Bone marrow (tissue), 2 donors: ENCODE results near the gene PRDM16.
"Not testable (repeated sequence)": the region's sequence is repeated elsewhere in the genome, so short reads cannot be mapped to it uniquely, and the experiment has no call there.

Source experiments
- DNase-seq, 2 donors: peaks; one replicate each; lab custom pipeline; 2025; lab: John Stamatoyannopoulos, UW

PRDM16 gene

GRCh38 chr1:3229081-3229725 lies 160.2 kb downstream of the PRDM16 start:
- no peak for DNase-seq

- DNase-seq: no peak
Measured at GRCh38 chr1:3230553-3230952, 161.6 kb downstream of the PRDM16 start.

- DNase-seq: no peak
Measured at GRCh38 chr1:3231245-3231644, 162.2 kb downstream of the PRDM16 start.

DNA sequence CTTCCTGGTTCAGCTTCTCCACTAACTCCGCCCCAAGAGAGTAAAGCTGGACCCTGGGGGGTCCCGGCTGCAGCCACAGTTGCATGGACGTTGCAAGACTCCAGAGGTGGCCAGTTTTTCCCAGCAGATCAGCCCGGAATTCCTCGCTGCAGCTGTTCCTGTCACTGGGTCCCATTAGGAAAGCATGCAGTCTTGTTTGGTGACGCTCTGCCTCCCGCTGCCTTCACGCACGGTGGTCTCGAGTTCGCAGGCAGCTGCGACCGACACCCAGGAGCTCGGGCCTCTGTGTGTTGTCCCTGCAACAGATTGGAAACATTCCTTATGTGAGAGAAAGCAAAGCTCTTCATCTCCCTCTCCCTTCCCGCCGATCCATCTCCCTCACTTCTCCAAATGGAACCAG lies 162.8 kb downstream of the PRDM16 start:
- no peak for DNase-seq

DNA sequence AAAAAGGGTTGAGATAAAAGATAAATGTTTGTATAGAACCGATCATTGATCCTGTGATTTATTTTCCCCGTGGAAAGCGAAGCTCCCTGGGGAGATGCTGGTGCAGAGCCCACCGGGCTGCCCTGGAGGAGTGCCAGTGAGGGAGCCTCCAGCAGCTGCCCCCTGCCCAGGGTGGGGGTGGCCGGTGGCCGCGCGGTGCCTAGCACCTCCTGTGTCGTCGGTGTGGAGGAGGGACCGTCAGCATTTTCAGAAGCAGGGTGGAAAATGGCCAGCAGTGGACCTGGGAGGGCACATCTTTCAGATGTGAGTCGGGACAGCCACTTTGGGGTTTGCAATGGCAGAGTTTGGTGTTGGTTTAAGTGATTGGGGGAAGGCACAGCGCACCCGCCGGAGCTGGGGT lies 164.0 kb downstream of the PRDM16 start:
- no peak for DNase-seq

DNA sequence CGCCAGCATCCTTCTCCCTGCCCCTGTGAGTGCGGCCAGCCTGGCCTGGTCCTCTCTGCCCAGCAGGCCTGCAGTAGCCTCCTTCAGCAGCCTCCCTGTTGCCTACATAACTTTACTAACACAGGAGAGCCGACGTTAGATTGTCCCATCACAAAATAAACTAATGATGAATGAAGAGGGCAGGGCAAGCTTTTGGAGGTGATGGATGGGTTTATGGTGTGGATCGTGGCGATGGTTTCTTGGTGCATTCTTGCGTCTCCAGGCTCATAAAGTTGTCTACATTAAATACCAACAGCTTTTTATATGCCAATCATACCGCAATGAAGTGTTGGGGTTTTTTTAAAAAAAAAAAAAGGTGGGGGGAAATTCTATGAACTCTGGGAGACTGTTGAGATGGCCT lies 164.5 kb downstream of the PRDM16 start:
- no peak for DNase-seq

- no peak for DNase-seq
Measured at GRCh38 chr1:3234281-3234680, 165.3 kb downstream of the PRDM16 start.

GRCh38 chr1:3234956-3235355 lies 166.0 kb downstream of the PRDM16 start:
- no peak for DNase-seq

GRCh38 chr1:3235496-3235895 lies 166.5 kb downstream of the PRDM16 start:
- DNase-seq: no peak

DNA sequence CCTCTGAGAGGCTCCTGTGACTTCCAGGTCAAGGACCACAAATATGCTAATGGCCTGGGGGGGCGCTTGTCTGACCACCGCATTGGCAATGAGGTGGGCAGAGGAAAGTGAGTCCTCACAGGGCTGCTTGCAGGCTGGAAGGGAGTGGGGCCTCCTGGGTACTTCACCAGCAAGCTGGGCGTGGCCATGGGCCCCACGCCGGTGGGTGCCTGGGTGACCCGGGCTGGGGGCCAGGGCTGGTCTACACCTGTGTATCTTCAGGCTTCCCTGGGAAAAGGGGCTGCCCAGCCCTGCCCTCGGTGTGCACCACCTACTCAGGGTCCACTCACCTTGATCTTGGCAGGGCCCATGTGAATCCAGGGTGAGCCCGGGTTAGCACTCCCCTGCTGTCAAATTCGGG lies 167.4 kb downstream of the PRDM16 start:
- no peak for DNase-seq

- no peak for DNase-seq
Measured at GRCh38 chr1:3236955-3237354, 168.0 kb downstream of the PRDM16 start.

- no peak for DNase-seq
Measured at GRCh38 chr1:3237570-3237969, 168.6 kb downstream of the PRDM16 start.

GRCh38 chr1:3237994-3238702 lies 169.1 kb downstream of the PRDM16 start:
- no peak for DNase-seq

DNA sequence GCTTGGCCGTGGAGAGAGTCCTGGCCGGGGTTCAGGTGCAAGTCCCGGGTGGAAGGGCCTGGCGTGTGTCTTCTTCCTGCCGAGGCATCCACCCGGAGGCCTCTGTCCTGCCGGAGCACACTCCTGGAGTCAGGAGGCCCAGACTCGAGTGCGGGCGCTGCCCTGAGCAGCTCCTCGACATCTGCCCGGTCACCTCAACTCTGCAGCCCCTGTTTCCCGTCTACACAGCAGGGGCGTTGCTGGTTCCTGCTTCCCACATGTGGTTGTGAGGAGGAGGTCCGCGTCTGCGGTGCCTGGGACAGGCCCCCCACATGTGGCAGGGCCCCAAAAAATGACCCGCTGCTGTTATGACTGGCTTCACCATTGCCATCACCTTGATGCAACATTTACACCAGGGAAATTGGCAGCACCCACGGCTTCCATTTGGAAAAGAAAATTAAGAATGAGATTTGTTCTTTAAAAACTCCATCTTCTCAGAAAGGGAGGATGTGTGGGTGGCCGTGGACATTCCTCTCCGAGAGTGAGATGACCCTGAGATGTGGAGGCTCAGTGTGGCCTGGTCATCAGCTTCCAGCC lies 169.8 kb downstream of the PRDM16 start:
- DNase-seq: no peak

GRCh38 chr1:3239991-3240390 lies 171.0 kb downstream of the PRDM16 start:
- not testable (repeated sequence) for DNase-seq

DNA sequence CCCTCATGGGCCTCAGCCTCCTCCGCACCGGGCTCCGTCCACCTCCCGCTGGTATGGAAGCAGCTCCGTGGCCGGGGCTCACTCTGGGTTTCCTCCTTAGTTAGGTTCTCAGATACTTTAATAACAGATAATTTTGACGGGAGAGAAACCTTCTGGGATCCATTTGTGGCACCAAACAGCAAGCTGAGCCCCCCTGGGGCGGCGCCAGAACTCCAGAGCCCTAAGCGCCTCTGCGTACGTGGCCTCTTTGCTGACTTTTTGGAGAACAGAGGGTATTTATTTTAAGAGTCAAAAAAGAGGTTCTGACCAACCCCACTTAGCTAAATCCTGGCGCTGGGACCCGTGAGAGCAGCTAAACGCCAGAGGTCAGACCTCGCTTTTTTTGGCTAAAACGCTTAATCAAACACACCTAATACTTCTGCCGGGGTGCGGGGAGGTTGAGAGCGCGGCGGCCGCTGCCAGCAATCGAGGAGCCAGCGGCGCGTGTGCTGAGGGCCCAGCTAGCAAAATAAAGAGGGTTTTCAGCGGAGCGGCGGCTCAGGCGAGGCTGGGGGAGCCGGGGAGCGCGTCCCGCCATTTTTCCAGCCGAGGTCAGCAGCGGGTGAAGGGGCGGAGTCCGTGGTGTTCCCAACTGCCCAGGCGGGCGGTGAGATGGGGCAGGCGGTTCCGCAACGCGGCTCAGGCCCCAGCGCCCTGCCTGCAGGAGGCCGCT lies 171.7 kb downstream of the PRDM16 start:
- DNase-seq: no peak

DNA sequence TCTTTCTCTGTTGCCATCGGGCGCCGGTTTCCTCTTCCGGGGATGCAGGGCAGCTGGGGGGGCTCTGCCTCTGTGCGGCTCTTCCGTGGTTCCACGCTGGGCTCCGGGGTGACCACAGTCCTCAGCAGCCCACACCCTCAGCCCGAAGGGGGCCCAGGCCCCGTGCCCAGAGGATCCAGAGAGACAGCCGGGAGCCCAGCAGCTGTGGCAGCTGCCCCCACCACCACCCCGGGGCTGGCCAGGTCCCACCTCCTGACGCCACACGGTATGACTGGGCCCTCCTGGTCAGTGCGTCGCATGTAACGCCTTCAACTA lies 172.2 kb downstream of the PRDM16 start:
- DNase-seq: no peak

- no peak for DNase-seq
Measured at GRCh38 chr1:3241673-3242407, 172.8 kb downstream of the PRDM16 start.

GRCh38 chr1:3242408-3243260 lies 173.6 kb downstream of the PRDM16 start:
- no peak for DNase-seq

- no peak for DNase-seq
Measured at GRCh38 chr1:3243304-3243703, 174.3 kb downstream of the PRDM16 start.
